BLaER1 treated with 17β-estradiol and CSF1 and Interleukin-3, amounts not matched to agents 10 nM and 100 nM (cell line): Measurements from ENCODE around the gene SEPTIN5.

Experiments
- H3K27ac ChIP-seq, 11 experiments: shearing (Covaris generic); formaldehyde crosslinking; 2 replicates each; pipeline ENCODE4 v1.8.1; 2022
- H3K27me3 ChIP-seq, 11 experiments: shearing (Covaris generic); formaldehyde crosslinking; 2 replicates each; pipeline ENCODE4 v1.8.1; 2022
- H3K36me3 ChIP-seq, 11 experiments: shearing (Covaris generic); formaldehyde crosslinking; 2 replicates each; pipeline ENCODE4 v1.8.1; 2022
- H3K4me1 ChIP-seq, 10 experiments: shearing (Covaris generic); formaldehyde crosslinking; 2 replicates each; pipeline ENCODE4 v1.8.1; 2022
- H3K4me2 ChIP-seq, 11 experiments: shearing (Covaris generic); formaldehyde crosslinking; 2 replicates each; pipeline ENCODE4 v1.8.1; 2022
- H3K4me3 ChIP-seq, 10 experiments: shearing (Covaris generic); formaldehyde crosslinking; 2 replicates each; pipeline ENCODE4 v1.8.1; 2022
- H3K9ac ChIP-seq, 11 experiments: shearing (Covaris generic); formaldehyde crosslinking; 2 replicates each; pipeline ENCODE4 v1.8.1; 2022
- H3K9me3 ChIP-seq, 11 experiments: shearing (Covaris generic); formaldehyde crosslinking; replicated peaks in 1 of 11; 2 replicates each; pipeline ENCODE4 v1.8.1; 2022
- H4K20me1 ChIP-seq, 11 experiments: shearing (Covaris generic); formaldehyde crosslinking; 2 replicates each; pipeline ENCODE4 v1.8.1; 2022
- Cebpa-rat ChIP-seq, 11 experiments: shearing (Covaris generic); IDR thresholded peaks; 2 replicates each; pipeline ENCODE4 v1.8.1; 2022

Gene SEPTIN5

GRCh38 chr22:19746726-19747125 is 32.4 kb downstream of the SEPTIN5 start:
- H3K4me2 ChIP-seq, result peak overlapping the region in 10 of 11 experiments; percentile 23 to 59 (median 44); a peak in 8 of 22 replicates
- H4K20me1 ChIP-seq, result peaks cover 0 to 36% (median 0%) of the 10 kb centered on the region in 11 experiments; a peak in 4 of 22 replicates
- no peaks in the 10 kb centered on the region for H3K36me3 ChIP-seq
- H3K4me3 ChIP-seq, result no peak overlapping the region
- peaks cover 7 to 30% (median 20%) of the 10 kb centered on the region in 10 experiments; a peak in 18 of 20 replicates for H3K4me1 ChIP-seq
- no peaks in the 10 kb centered on the region for H3K9me3 ChIP-seq
- H3K9ac ChIP-seq, result no peak overlapping the region
- H3K27me3 ChIP-seq, result peaks cover 11 to 38% (median 27%) of the 10 kb centered on the region in 11 experiments; a peak in 20 of 22 replicates
- H3K27ac ChIP-seq, result no peak overlapping the region
- no peak for TF ChIP-seq Cebpa-rat (IDR thresholded peaks at IDR 0.05)

DNA sequence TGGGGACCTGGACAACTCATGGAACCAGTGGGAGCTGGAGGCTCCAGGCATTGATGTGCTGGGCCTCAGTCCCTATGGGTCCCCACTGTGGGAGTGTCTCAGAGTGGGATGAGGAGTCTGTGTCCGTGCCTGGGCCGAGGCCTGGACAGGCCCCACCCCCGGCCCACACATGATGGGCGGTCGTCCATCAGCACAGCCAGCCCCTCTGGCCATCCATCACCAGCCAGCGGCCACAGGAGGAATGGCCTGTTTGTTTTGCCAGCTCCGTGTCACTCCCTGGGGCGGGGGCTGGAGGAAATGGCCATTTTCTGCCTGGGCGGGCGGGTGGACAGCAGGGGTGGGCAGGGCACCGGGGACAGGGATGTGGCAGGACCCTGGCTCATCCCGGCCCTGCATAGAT is 33.2 kb downstream of the SEPTIN5 start:
- Histone ChIP-seq H4K20me1 (peaks cover 0 to 42% (median 0%) of the 10 kb centered on the region in 11 experiments; a peak in 6 of 22 replicates), H3K4me1 (peaks cover 7 to 29% (median 18%) of the 10 kb centered on the region in 10 experiments; a peak in 18 of 20 replicates), H3K9me3 (no peaks in the 10 kb centered on the region), H3K4me3 (no peak overlapping the region), H3K27me3 (peaks cover 19 to 46% (median 35%) of the 10 kb centered on the region in 11 experiments), H3K9ac (no peak overlapping the region), H3K36me3 (no peaks in the 10 kb centered on the region), H3K4me2 (no peak overlapping the region), H3K27ac (no peak overlapping the region)
- TF ChIP-seq Cebpa-rat (IDR thresholded peaks at IDR 0.05), result no peak

DNA sequence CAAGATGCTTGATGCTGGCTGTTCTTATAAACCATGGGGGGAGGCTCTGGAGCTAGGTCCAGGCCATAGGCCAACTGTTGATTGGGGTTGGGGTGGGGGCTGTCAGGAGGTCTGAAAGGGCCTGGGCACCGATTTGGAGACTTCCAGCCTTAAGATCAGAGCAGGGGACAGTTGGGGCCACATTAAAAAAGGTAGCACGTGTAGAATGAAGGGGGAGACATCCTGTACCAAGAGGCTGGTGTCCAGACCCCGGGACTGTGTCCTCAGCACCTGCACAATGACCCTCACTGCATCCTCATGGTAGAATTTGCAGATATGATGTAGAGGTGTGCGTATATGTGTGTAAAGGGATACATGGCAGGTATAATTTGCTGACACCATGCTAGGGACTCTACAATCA is 33.8 kb downstream of the SEPTIN5 start:
- Histone ChIP-seq H3K27me3 (peaks cover 25 to 52% (median 41%) of the 10 kb centered on the region in 11 experiments), H3K9me3 (no peaks in the 10 kb centered on the region), H3K9ac (no peak overlapping the region), H3K4me1 (peaks cover 7 to 23% (median 14%) of the 10 kb centered on the region in 10 experiments; a peak in 18 of 20 replicates), H4K20me1 (peaks cover 0 to 42% (median 0%) of the 10 kb centered on the region in 11 experiments; a peak in 6 of 22 replicates), H3K4me2 (no peak overlapping the region), H3K4me3 (no peak overlapping the region), H3K36me3 (no peaks in the 10 kb centered on the region), H3K27ac (no peak overlapping the region)
- TF ChIP-seq Cebpa-rat (IDR thresholded peaks at IDR 0.05), result no peak

GRCh38 chr22:19748991-19749664 is 34.8 kb downstream of the SEPTIN5 start:
- peaks cover 35 to 62% (median 51%) of the 10 kb centered on the region in 11 experiments for H3K27me3 ChIP-seq
- no peak overlapping the region for H3K9ac ChIP-seq
- TF ChIP-seq Cebpa-rat (IDR thresholded peaks at IDR 0.05), result no peak
- H3K4me1 ChIP-seq, result peaks cover 7 to 21% (median 14%) of the 10 kb centered on the region in 10 experiments; a peak in 18 of 20 replicates
- no peak overlapping the region for H3K27ac ChIP-seq
- no peak overlapping the region for H3K4me3 ChIP-seq
- peaks cover 0 to 49% (median 7%) of the 10 kb centered on the region in 11 experiments; a peak in 9 of 22 replicates for H4K20me1 ChIP-seq
- no peaks in the 10 kb centered on the region for H3K9me3 ChIP-seq
- H3K36me3 ChIP-seq, result no peaks in the 10 kb centered on the region
- H3K4me2 ChIP-seq, result peak overlapping the region in 4 of 11 experiments; percentile 0 to 24 (median 8); a peak in 3 of 22 replicates

DNA sequence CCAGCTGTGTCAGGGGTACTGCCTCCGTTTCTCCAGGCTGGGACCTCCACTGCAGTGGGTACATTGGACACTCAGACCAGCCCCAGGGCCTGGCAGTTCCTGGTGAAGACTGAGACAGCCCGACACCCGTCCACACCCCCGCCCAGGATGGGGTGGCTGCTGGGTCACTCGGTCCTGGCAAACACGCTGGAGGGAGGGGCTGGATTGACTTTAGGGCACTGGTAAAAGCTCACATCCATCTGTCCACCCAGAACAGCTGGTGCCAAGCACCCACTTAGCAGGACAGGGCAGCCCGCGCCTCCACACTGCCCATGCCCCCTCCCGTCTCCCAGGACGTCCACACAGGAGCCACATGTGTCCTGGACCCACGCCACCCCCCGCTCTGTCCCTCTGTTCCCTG is 35.6 kb downstream of the SEPTIN5 start:
- Histone ChIP-seq H4K20me1 (peaks cover 0 to 56% (median 14%) of the 10 kb centered on the region in 11 experiments; a peak in 12 of 22 replicates), H3K4me2 (no peak overlapping the region), H3K4me3 (no peak overlapping the region), H3K9ac (no peak overlapping the region), H3K27ac (no peak overlapping the region), H3K9me3 (no peaks in the 10 kb centered on the region), H3K36me3 (no peaks in the 10 kb centered on the region), H3K4me1 (peaks cover 7 to 21% (median 14%) of the 10 kb centered on the region in 10 experiments; a peak in 18 of 20 replicates), H3K27me3 (peaks cover 42 to 69% (median 59%) of the 10 kb centered on the region in 11 experiments)
- no peak for TF ChIP-seq Cebpa-rat (IDR thresholded peaks at IDR 0.05)

GRCh38 chr22:19750507-19751490 is 36.5 kb downstream of the SEPTIN5 start:
- Histone ChIP-seq H3K9ac (no peak overlapping the region), H3K27me3 (peaks cover 52 to 79% (median 68%) of the 10 kb centered on the region in 11 experiments), H3K4me1 (peaks cover 5 to 18% (median 10%) of the 10 kb centered on the region in 10 experiments; a peak in 18 of 20 replicates), H3K4me2 (no peak overlapping the region), H3K27ac (no peak overlapping the region), H3K9me3 (no peaks in the 10 kb centered on the region), H3K36me3 (no peaks in the 10 kb centered on the region), H4K20me1 (peaks cover 0 to 66% (median 18%) of the 10 kb centered on the region in 11 experiments; a peak in 16 of 22 replicates), H3K4me3 (no peak overlapping the region)
- TF ChIP-seq Cebpa-rat (IDR thresholded peaks at IDR 0.05), result no peak

GRCh38 chr22:19751497-19752245 is 37.4 kb downstream of the SEPTIN5 start:
- H4K20me1 ChIP-seq, result peaks cover 0 to 73% (median 27%) of the 10 kb centered on the region in 11 experiments; a peak in 16 of 22 replicates
- H3K4me3 ChIP-seq, result no peak overlapping the region
- peaks cover 0 to 15% (median 9%) of the 10 kb centered on the region in 10 experiments; a peak in 11 of 20 replicates for H3K4me1 ChIP-seq
- no peaks in the 10 kb centered on the region for H3K9me3 ChIP-seq
- no peak overlapping the region for H3K9ac ChIP-seq
- TF ChIP-seq Cebpa-rat (IDR thresholded peaks at IDR 0.05), result no peak
- H3K27me3 ChIP-seq, result peaks cover 60 to 87% (median 77%) of the 10 kb centered on the region in 11 experiments
- no peak overlapping the region for H3K27ac ChIP-seq
- H3K4me2 ChIP-seq, result no peak overlapping the region
- H3K36me3 ChIP-seq, result no peaks in the 10 kb centered on the region
